Measurements from ENCODE around the gene SRPK3. TPM values are rescaled to one million over a fixed set of nuclear protein-coding genes. Genes with fewer than 3 reads are reported as not detected.

Gene SRPK3
- total RNA-seq, 1 experiment from 2014 or later: 1.6 TPM

- Histone ChIP-seq H3K4me3 (ENCODE audit: low read depth in 2 of 2, low read length in 2 of 2) (no peak overlapping the region), H3K27me3 (ENCODE audit: control insufficient read depth, insufficient read depth, low read length) (no peaks in the 10 kb centered on the region), H3K27ac (ENCODE audit: low read length) (no peak overlapping the region), H3K9me3 (ENCODE audit: control insufficient read depth, insufficient read depth, low read depth, low read length) (no peaks in the 10 kb centered on the region), H3K36me3 (ENCODE audit: control insufficient read depth, insufficient read depth, low read length) (no peaks in the 10 kb centered on the region), H3K4me1 (ENCODE audit: control insufficient read depth, insufficient read depth, low read length) (peaks cover 16% of the 10 kb centered on the region)
- ChIA-PET CTCF (interaction anchor here (0.6 kb wide), 1 partner anchor 82 kb away, joined by 7 read pairs; no protein-coding TSS in a partner anchor), POLR2A (interaction anchor here (1.1 kb wide), 1 partner anchor 101 kb away, joined by 4 read pairs; no protein-coding TSS in a partner anchor)
- no peak for ATAC-seq
- TF ChIP-seq TCF7L2 (IDR thresholded peaks at IDR 0.05; ENCODE audit: low read depth, low read length) (no peak), POLR2AphosphoS5 (IDR thresholded peaks at IDR 0.05; ENCODE audit: low read depth, low read length) (no peak)
- in situ Hi-C loops (cut with HindIII; ENCODE audit: low pct_unique_long_range_greater_than_20kb, low sequenced_read_pairs): no loop called here
- no TSS peak for BruUV-seq (replicated peaks)
- intact Hi-C loops (cut with micrococcal nuclease; ENCODE audit: unreplicated experiment): no loop called here
- no peak for DNase-seq (ENCODE audit: low read depth, low spot score)
Measured at GRCh38 chrX:153777261-153778090, 3.4 kb upstream of the SRPK3 start.

DNA sequence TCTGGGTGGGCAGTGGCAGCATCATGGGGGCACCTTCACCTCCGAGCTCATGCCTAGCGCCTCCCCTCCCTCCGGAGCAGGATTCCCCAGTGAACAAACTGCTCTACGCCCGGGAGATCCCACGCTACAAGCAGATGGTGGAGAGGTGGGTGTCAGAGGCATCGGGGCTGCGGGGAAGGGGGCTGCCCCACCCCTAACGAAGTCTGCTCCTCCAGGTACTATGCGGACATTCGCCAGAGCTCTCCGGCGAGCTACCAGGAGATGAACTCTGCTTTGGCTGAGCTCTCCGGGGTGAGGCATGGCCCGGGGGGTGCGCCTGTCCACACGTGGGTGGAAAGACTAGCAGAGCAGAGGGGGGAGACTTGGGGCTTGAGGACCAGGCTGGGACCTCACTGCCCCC is 2.7 kb upstream of the SRPK3 start:
- no peak for DNase-seq (ENCODE audit: low read depth, low spot score)
- no peaks in the 10 kb centered on the region for H3K9me3 ChIP-seq (ENCODE audit: control insufficient read depth, insufficient read depth, low read depth, low read length)
- H3K27ac ChIP-seq (ENCODE audit: low read length): no peak overlapping the region
- no peak overlapping the region for H3K4me3 ChIP-seq (ENCODE audit: low read depth in 2 of 2, low read length in 2 of 2)
- no peaks in the 10 kb centered on the region for H3K36me3 ChIP-seq (ENCODE audit: control insufficient read depth, insufficient read depth, low read length)
- H3K4me1 ChIP-seq (ENCODE audit: control insufficient read depth, insufficient read depth, low read length): peaks cover 16% of the 10 kb centered on the region
- ChIA-PET POLR2A (interaction anchor here (1.1 kb wide), 1 partner anchor 101 kb away, joined by 4 read pairs; no protein-coding TSS in a partner anchor), CTCF (no interaction called here)
- TF ChIP-seq, protein P1, sequence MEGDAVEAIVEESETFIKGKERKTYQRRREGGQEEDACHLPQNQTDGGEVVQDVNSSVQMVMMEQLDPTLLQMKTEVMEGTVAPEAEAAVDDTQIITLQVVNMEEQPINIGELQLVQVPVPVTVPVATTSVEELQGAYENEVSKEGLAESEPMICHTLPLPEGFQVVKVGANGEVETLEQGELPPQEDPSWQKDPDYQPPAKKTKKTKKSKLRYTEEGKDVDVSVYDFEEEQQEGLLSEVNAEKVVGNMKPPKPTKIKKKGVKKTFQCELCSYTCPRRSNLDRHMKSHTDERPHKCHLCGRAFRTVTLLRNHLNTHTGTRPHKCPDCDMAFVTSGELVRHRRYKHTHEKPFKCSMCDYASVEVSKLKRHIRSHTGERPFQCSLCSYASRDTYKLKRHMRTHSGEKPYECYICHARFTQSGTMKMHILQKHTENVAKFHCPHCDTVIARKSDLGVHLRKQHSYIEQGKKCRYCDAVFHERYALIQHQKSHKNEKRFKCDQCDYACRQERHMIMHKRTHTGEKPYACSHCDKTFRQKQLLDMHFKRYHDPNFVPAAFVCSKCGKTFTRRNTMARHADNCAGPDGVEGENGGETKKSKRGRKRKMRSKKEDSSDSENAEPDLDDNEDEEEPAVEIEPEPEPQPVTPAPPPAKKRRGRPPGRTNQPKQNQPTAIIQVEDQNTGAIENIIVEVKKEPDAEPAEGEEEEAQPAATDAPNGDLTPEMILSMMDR (IDR thresholded peaks at IDR 0.05): no peak
- TF ChIP-seq REST (IDR thresholded peaks at IDR 0.05; ENCODE audit: insufficient read depth in 1 of 2, low read depth in 2 of 2, low read length in 1 of 2) (no peak), TCF7L2 (IDR thresholded peaks at IDR 0.05; ENCODE audit: low read depth, low read length) (no peak), POLR2AphosphoS5 (IDR thresholded peaks at IDR 0.05; ENCODE audit: low read depth, low read length) (no peak), SIN3A (IDR thresholded peaks at IDR 0.05; ENCODE audit: borderline replicate concordance, insufficient read depth, low read depth, low read length) (no peak)
- no peaks in the 10 kb centered on the region for H3K27me3 ChIP-seq (ENCODE audit: control insufficient read depth, insufficient read depth, low read length)
- intact Hi-C loops (cut with micrococcal nuclease; ENCODE audit: unreplicated experiment) (no loop called here), in situ Hi-C loops (cut with HindIII; ENCODE audit: low pct_unique_long_range_greater_than_20kb, low sequenced_read_pairs) (no loop called here)
- BruUV-seq (replicated peaks): no TSS peak
- no peak for ATAC-seq

DNA sequence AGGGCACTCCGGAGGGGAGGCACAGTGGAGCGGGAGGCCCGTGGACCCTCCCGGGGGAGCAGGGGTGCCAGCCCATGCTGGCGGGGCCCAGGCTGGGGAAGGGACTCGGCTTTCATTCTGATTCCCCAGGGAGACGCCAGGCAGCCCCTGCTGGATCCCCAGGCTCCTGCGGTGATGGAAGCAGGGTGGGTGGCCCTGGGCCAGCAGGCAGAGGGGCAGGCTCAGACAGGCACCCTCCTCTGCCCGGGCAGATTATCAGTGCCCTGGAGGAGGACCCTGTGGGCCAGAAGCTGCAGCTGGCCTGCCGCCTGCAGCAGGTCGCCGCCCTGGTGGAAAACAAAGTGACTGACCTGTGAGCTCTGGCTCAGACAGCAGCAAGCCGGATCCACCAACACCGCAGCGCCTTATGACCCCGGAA is 2.1 kb upstream of the SRPK3 start:
- in situ Hi-C loops (cut with HindIII; ENCODE audit: low pct_unique_long_range_greater_than_20kb, low sequenced_read_pairs): no loop called here

More for the DNA sequence above, 2.1 kb upstream of the SRPK3 start:
- H3K4me3 ChIP-seq (ENCODE audit: low read depth in 2 of 2, low read length in 2 of 2): no peak overlapping the region
- no TSS peak for BruUV-seq (replicated peaks)
- H3K4me1 ChIP-seq (ENCODE audit: control insufficient read depth, insufficient read depth, low read length): peaks cover 16% of the 10 kb centered on the region
- DNase-seq (ENCODE audit: low read depth, low spot score) (no peak), ATAC-seq (no peak)
- intact Hi-C loops (cut with micrococcal nuclease; ENCODE audit: unreplicated experiment): no loop called here
- H3K36me3 ChIP-seq (ENCODE audit: control insufficient read depth, insufficient read depth, low read length): no peaks in the 10 kb centered on the region
- no peaks in the 10 kb centered on the region for H3K27me3 ChIP-seq (ENCODE audit: control insufficient read depth, insufficient read depth, low read length)
- H3K9me3 ChIP-seq (ENCODE audit: control insufficient read depth, insufficient read depth, low read depth, low read length): no peaks in the 10 kb centered on the region
- no peak for TF ChIP-seq REST (IDR thresholded peaks at IDR 0.05; ENCODE audit: insufficient read depth in 1 of 2, low read depth in 2 of 2, low read length in 1 of 2)
- TF ChIP-seq SIN3A (IDR thresholded peaks at IDR 0.05; ENCODE audit: borderline replicate concordance, insufficient read depth, low read depth, low read length): no peak
- TF ChIP-seq, protein P1 (IDR thresholded peaks at IDR 0.05): no peak
- H3K27ac ChIP-seq (ENCODE audit: low read length): no peak overlapping the region
- ChIA-PET POLR2A (interaction anchor here (1.1 kb wide), 1 partner anchor 100 kb away, joined by 4 read pairs; no protein-coding TSS in a partner anchor), CTCF (no interaction called here)

Data from Panc1 (cell line).